Natural killer cell treated with Interleukin-12 subunit alpha and Interleukin-12 subunit beta and Interleukin-15 and Interleukin-18, amount 100 ng/mL, for 72 hours (primary cell): Measurements from ENCODE around the gene SPPL2A. TPM values are rescaled to one million over a fixed set of nuclear protein-coding genes. Genes with fewer than 3 reads are reported as not detected.

Experiments used
- ATAC-seq, 2 donors: fragments of 150-1000 bp; cut with Tn5 transposase in 1 of 2; sonication (Bioruptor Pico), chemical (Tn5 transposase) in 1 of 2; 2 replicates each; pipeline ENCODE4 v1.10.0; 2021
- DNase-seq: peaks from one replicate; pipeline ENCODE4 v3.0.0; 2022; ENCODE audit warnings: low spot score
- H3K27ac Mint-ChIP-seq, 2 donors: 1 replicate in 1 of 2; 2 replicates in 1 of 2; pipeline ENCODE4 v1.8.0; 2022; ENCODE audit warnings: mixed read lengths in 2 of 2, mild to moderate bottlenecking in 1 of 2, moderate library complexity in 1 of 2
- H3K27me3 Mint-ChIP-seq, 2 donors: 1 replicate in 1 of 2; 2 replicates in 1 of 2; pipeline ENCODE4 v1.8.0; 2022; ENCODE audit warnings: mixed read lengths in 2 of 2
- H3K36me3 Mint-ChIP-seq: one replicate; pipeline ENCODE4 v1.8.0; 2022; ENCODE audit warnings: mixed read lengths
- H3K4me1 Mint-ChIP-seq, 2 donors: 1 replicate in 1 of 2; 2 replicates in 1 of 2; pipeline ENCODE4 v1.8.0; 2022; ENCODE audit warnings: low read depth in 2 of 2, mixed read lengths in 2 of 2, mild to moderate bottlenecking in 1 of 2
- H3K4me3 Mint-ChIP-seq: one replicate; pipeline ENCODE4 v1.8.0; 2022; ENCODE audit warnings: mixed read lengths
- H3K9me3 Mint-ChIP-seq: 2 replicates; pipeline ENCODE4 v1.8.0; 2022; ENCODE audit warnings: mixed read lengths
- total RNA-seq, 2 donors: library from RNA; stranded (reverse); gene quantifications; one replicate each; pipeline ENCODE4 v1.2.3, GENCODE V29; 2022

Gene SPPL2A
- total RNA-seq, 2 donors from 2014 or later: 121 to 201 TPM

DNA sequence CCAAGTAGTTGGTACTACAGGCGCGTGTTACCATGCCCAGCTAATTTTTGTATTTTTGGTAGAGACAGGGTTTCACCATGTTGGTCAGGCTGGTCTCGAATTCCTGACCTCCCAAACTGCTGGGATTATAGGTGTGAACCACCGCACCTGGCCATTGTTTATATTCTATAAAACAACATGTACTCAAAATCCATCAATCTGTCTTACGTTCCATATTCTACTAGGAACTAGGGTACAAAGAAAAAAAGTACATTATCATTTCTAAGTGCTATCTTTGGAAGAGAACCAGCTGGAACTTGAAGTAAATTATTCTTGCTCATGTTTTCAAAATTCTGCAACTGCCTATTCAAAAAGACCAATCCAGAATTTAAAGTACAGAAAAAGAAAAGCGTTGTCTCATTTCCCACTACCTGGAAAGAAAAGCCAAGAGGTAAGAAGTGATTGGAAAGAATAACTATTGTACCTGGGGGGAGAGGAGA lies 15.2 kb downstream of the SPPL2A start:
- Mint-ChIP-seq H3K36me3 (no peaks in the 10 kb centered on the region), H3K9me3 (no peaks in the 10 kb centered on the region), H3K27me3 (no peaks in the 10 kb centered on the region), H3K4me1 (peaks cover 31 to 34% of the 10 kb centered on the region in 2 donors), H3K27ac (peak overlapping the region; percentile 65 to 76), H3K4me3 (peak overlapping the region; percentile 56)
- DNase-seq (no peak), ATAC-seq (no peak)

DNA sequence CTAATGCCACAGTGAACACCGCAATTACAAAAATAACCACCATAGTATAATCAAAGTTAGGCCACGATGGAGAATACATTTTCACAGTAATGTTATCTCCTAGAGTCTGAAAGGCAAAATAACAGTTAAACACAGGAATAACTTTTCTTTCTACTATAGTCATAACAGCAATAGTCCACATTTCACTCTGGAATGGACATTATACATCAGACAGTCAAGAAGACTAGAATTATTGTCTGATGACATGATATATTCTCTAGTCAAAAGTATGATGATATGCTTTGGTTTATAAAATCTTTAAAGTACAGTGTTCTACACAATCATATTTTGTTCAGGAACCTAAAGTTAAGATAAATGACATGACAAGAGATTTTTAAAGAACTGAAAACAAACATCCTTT lies 18.0 kb downstream of the SPPL2A start:
- peaks cover 21 to 23% of the 10 kb centered on the region in 2 donors for H3K4me1 Mint-ChIP-seq
- DNase-seq: no peak
- ATAC-seq: no peak
- H3K27me3 Mint-ChIP-seq: no peaks in the 10 kb centered on the region
- H3K36me3 Mint-ChIP-seq: peaks cover 3% of the 10 kb centered on the region
- H3K27ac Mint-ChIP-seq: no peak overlapping the region
- H3K9me3 Mint-ChIP-seq: no peaks in the 10 kb centered on the region
- H3K4me3 Mint-ChIP-seq: no peak overlapping the region

- ATAC-seq: no peak
- Mint-ChIP-seq H3K27ac (no peak overlapping the region), H3K36me3 (peaks cover 6% of the 10 kb centered on the region)
These were observed 20.9 kb downstream of the SPPL2A start for GRCh38 chr15:50744601-50745000.

GRCh38 chr15:50740955-50741354 lies 24.6 kb downstream of the SPPL2A start:
- ATAC-seq (no peak), DNase-seq (no peak)
- no peak overlapping the region for H3K27ac Mint-ChIP-seq
- no peaks in the 10 kb centered on the region for H3K9me3 Mint-ChIP-seq
- H3K4me3 Mint-ChIP-seq: no peak overlapping the region
- H3K4me1 Mint-ChIP-seq: peaks cover 0 to 2% of the 10 kb centered on the region in 2 donors
- peaks cover 11% of the 10 kb centered on the region for H3K36me3 Mint-ChIP-seq
- H3K27me3 Mint-ChIP-seq: no peaks in the 10 kb centered on the region

More at GRCh38 chr15:50744601-50745000, 20.9 kb downstream of the SPPL2A start:
- DNase-seq: no peak
- Mint-ChIP-seq H3K4me1 (peaks cover 3 to 4% of the 10 kb centered on the region in 2 donors), H3K9me3 (no peaks in the 10 kb centered on the region), H3K27me3 (no peaks in the 10 kb centered on the region), H3K4me3 (no peak overlapping the region)

GRCh38 chr15:50736823-50737222 lies 28.7 kb downstream of the SPPL2A start:
- Mint-ChIP-seq H3K9me3 (no peaks in the 10 kb centered on the region), H3K27ac (no peak overlapping the region), H3K4me1 (peaks cover 0 to 2% of the 10 kb centered on the region in 2 donors), H3K27me3 (no peaks in the 10 kb centered on the region), H3K4me3 (no peak overlapping the region), H3K36me3 (peaks cover 24% of the 10 kb centered on the region)
- DNase-seq (no peak), ATAC-seq (no peak)

GRCh38 chr15:50735156-50735555 lies 30.4 kb downstream of the SPPL2A start:
- H3K27me3 Mint-ChIP-seq: no peaks in the 10 kb centered on the region
- H3K9me3 Mint-ChIP-seq: no peaks in the 10 kb centered on the region
- DNase-seq (no peak), ATAC-seq (no peak)
- H3K27ac Mint-ChIP-seq: no peak overlapping the region
- peaks cover 24% of the 10 kb centered on the region for H3K36me3 Mint-ChIP-seq
- no peak overlapping the region for H3K4me3 Mint-ChIP-seq
- H3K4me1 Mint-ChIP-seq: peaks cover 0 to 2% of the 10 kb centered on the region in 2 donors

GRCh38 chr15:50726315-50726714 lies 39.2 kb downstream of the SPPL2A start:
- no peak for ATAC-seq
- Mint-ChIP-seq H3K9me3 (no peaks in the 10 kb centered on the region), H3K4me3 (no peak overlapping the region), H3K27ac (peak overlapping the region in 1 of 2 donors; percentile 21), H3K27me3 (no peaks in the 10 kb centered on the region), H3K4me1 (no peaks in the 10 kb centered on the region), H3K36me3 (peaks cover 15% of the 10 kb centered on the region)
- DNase-seq: no peak

DNA sequence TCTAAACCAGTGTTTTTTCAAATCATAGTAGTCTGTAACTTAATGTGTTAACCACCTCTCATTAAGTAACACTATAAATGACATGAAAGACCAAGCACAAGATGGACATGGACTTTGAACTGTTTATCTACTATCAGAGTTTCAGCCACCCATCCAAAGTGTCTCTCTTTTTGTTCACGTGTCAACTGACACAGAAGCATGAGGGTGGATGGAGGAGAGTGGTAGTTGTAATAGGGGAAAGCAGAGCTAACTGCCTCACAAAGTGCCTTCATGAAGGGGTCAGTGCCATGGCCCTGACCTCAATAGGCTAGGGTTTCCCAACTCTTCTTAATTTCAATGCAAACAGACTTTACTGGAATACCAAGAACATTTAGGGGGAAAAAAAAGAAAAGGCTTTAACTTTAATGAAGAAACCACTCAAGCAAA lies 46.8 kb downstream of the SPPL2A start:
- no peak overlapping the region for H3K4me3 Mint-ChIP-seq
- no peaks in the 10 kb centered on the region for H3K9me3 Mint-ChIP-seq
- H3K4me1 Mint-ChIP-seq: peaks cover 0 to 9% of the 10 kb centered on the region in 2 donors
- no peaks in the 10 kb centered on the region for H3K27me3 Mint-ChIP-seq
- peaks cover 19% of the 10 kb centered on the region for H3K36me3 Mint-ChIP-seq
- no peak for ATAC-seq
- no peak for DNase-seq
- no peak overlapping the region for H3K27ac Mint-ChIP-seq

DNA sequence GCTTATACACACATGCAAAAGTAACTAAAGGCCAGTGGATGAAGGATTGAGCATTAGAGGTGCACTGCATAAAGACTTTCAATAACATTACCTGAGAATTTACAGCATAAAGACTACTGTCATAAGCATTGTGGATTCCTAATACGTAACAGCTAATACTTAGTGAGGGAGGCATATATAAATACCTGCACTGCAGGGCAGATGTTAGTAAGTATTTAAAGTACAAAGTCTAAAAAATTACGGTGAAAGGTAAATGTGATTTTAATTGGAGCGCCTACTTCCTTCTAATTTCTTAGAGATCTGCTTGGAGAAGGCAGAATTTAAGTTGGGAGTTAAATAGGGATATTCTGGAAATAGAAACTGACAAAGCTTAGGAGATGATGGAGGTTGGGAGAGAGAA lies 53.5 kb downstream of the SPPL2A start:
- no peak for ATAC-seq
- Mint-ChIP-seq H3K4me3 (no peak overlapping the region), H3K27ac (no peak overlapping the region), H3K9me3 (no peaks in the 10 kb centered on the region), H3K27me3 (no peaks in the 10 kb centered on the region), H3K4me1 (peaks cover 0 to 5% of the 10 kb centered on the region in 2 donors), H3K36me3 (peaks cover 2% of the 10 kb centered on the region)
- DNase-seq: no peak

GRCh38 chr15:50710585-50710984 lies 54.9 kb downstream of the SPPL2A start:
- Mint-ChIP-seq H3K4me3 (no peak overlapping the region), H3K36me3 (no peaks in the 10 kb centered on the region), H3K9me3 (no peaks in the 10 kb centered on the region), H3K27me3 (no peaks in the 10 kb centered on the region), H3K4me1 (no peaks in the 10 kb centered on the region), H3K27ac (no peak overlapping the region)
- DNase-seq (no peak), ATAC-seq (no peak)

GRCh38 chr15:50707878-50708427 lies 57.6 kb downstream of the SPPL2A start:
- H3K27ac Mint-ChIP-seq: no peak overlapping the region
- H3K36me3 Mint-ChIP-seq: no peaks in the 10 kb centered on the region
- ATAC-seq: no peak
- H3K27me3 Mint-ChIP-seq: no peaks in the 10 kb centered on the region
- no peaks in the 10 kb centered on the region for H3K4me1 Mint-ChIP-seq
- H3K4me3 Mint-ChIP-seq: no peak overlapping the region
- DNase-seq: no peak
- H3K9me3 Mint-ChIP-seq: no peaks in the 10 kb centered on the region

DNA sequence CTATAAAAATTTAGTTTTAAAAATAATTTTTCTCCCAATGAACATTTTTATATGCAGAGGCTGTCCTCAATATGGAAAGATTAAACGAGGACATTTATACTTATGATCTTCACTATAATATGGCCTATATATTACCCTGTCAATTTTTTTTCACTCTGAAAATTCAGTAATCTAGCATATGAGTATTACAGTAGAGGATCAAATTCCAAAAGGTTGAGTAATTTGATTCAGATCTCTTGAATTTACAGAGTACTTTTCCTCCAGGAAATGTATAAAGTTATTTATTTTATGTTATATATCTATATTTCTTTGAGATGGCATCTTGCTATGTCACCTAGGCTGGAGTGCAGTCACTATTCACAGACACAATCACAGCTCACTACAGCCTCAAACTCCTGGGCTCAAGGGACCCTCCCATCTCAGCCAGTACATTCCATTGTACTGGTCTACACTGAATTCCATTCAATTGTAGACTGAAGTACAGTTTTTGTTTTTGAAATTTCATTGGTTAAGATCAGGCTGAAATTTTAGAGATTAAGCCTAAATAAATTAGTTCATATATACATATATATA lies 62.7 kb downstream of the SPPL2A start:
- H3K27me3 Mint-ChIP-seq: no peaks in the 10 kb centered on the region
- no peaks in the 10 kb centered on the region for H3K4me1 Mint-ChIP-seq
- no peaks in the 10 kb centered on the region for H3K36me3 Mint-ChIP-seq
- no peaks in the 10 kb centered on the region for H3K9me3 Mint-ChIP-seq
- no peak overlapping the region for H3K4me3 Mint-ChIP-seq
- H3K27ac Mint-ChIP-seq: no peak overlapping the region
- ATAC-seq (no peak), DNase-seq (no peak)

GRCh38 chr15:50698101-50698500 lies 67.4 kb downstream of the SPPL2A start:
- no peak overlapping the region for H3K4me3 Mint-ChIP-seq
- ATAC-seq: no peak
- no peaks in the 10 kb centered on the region for H3K27me3 Mint-ChIP-seq
- H3K27ac Mint-ChIP-seq: no peak overlapping the region
- no peaks in the 10 kb centered on the region for H3K36me3 Mint-ChIP-seq
- no peaks in the 10 kb centered on the region for H3K9me3 Mint-ChIP-seq
- DNase-seq: no peak
- no peaks in the 10 kb centered on the region for H3K4me1 Mint-ChIP-seq

GRCh38 chr15:50697109-50697797 lies 68.3 kb downstream of the SPPL2A start:
- Mint-ChIP-seq H3K27me3 (no peaks in the 10 kb centered on the region), H3K36me3 (no peaks in the 10 kb centered on the region), H3K4me1 (no peaks in the 10 kb centered on the region), H3K27ac (no peak overlapping the region), H3K9me3 (no peaks in the 10 kb centered on the region), H3K4me3 (no peak overlapping the region)
- DNase-seq (no peak), ATAC-seq (no peak)
